CD4-positive, CD25-positive, alpha-beta regulatory T cell (primary cell): ENCODE data around the gene RHBG. TPM values are rescaled to one million over a fixed set of nuclear protein-coding genes. Genes with fewer than 3 reads are reported as not detected.

ENCODE experiments used
- ATAC-seq, 2 donors: fragments of 150-1000 bp; cut with Tn5 transposase; one replicate each; pipeline ENCODE4 v1.10.0; 2021; ENCODE audit warnings: low read depth in 2 of 2, moderate number of reproducible peaks in 2 of 2, moderate library complexity in 1 of 2
- DNase-seq, 3 donors: peaks; one replicate each; pipeline versions ENCODE4 v3.0.0 to v3.0.0-alpha.2; 2012 to 2022; ENCODE audit warnings: mixed read lengths in 1 of 3
- H3K27ac ChIP-seq: one replicate; pipeline ENCODE4 v1.7.0; 2013; ENCODE audit warnings: mild to moderate bottlenecking, low read length; ENCODE audit not compliant: insufficient read depth, poor library complexity, severe bottlenecking
- H3K27me3 ChIP-seq: one replicate; pipeline ENCODE4 v1.7.0; 2013; ENCODE audit warnings: low read length; ENCODE audit not compliant: control insufficient read depth, insufficient read depth
- H3K36me3 ChIP-seq: one replicate; pipeline ENCODE4 v1.7.0; 2013; ENCODE audit warnings: mild to moderate bottlenecking, low read length, moderate library complexity; ENCODE audit not compliant: control insufficient read depth, insufficient read depth
- H3K4me1 ChIP-seq: 2 replicates; pipeline ENCODE4 v1.7.0; 2013; ENCODE audit warnings: mild to moderate bottlenecking, low read length; ENCODE audit not compliant: insufficient read depth, control insufficient read depth, poor library complexity, severe bottlenecking
- H3K4me3 ChIP-seq: one replicate; pipeline ENCODE4 v1.7.0; 2013; ENCODE audit warnings: low read depth, mild to moderate bottlenecking, low read length, moderate library complexity
- H3K9me3 ChIP-seq, 2 experiments: 1 replicate in 1 of 2; 2 replicates in 1 of 2; pipeline ENCODE4 v1.7.0; 2013; ENCODE audit warnings: low read length in 2 of 2, mild to moderate bottlenecking in 1 of 2, moderate library complexity in 1 of 2; ENCODE audit not compliant: control insufficient read depth in 2 of 2
- H3K27ac Mint-ChIP-seq, 3 donors: one replicate each; pipeline ENCODE4 v1.8.0; 2020 to 2022; ENCODE audit warnings: mild to moderate bottlenecking in 3 of 3, mixed read lengths in 3 of 3, moderate library complexity in 2 of 3
- H3K27me3 Mint-ChIP-seq: one replicate; pipeline ENCODE4 v1.8.0; 2022; ENCODE audit warnings: mild to moderate bottlenecking, mixed read lengths
- H3K36me3 Mint-ChIP-seq: one replicate; pipeline ENCODE4 v1.8.0; 2020; ENCODE audit warnings: mixed read lengths
- H3K4me1 Mint-ChIP-seq, 4 donors: one replicate each; pipeline ENCODE4 v1.8.0; 2020 to 2022; ENCODE audit warnings: mixed read lengths in 4 of 4, mild to moderate bottlenecking in 1 of 4
- H3K4me3 Mint-ChIP-seq, 4 donors: one replicate each; pipeline ENCODE4 v1.8.0; 2020 to 2022; ENCODE audit warnings: mild to moderate bottlenecking in 4 of 4, mixed read lengths in 4 of 4, moderate library complexity in 3 of 4
- H3K9me3 Mint-ChIP-seq, 7 donors: one replicate each; pipeline ENCODE4 v1.8.0; 2020 to 2022; ENCODE audit warnings: mixed read lengths in 7 of 7, mild to moderate bottlenecking in 3 of 7, moderate library complexity in 2 of 7
- polyA plus RNA-seq, 4 donors: library from polyadenylated mRNA; unstranded; fragments of 300-500 nt; fragmentation: Illumina TruSeq; gene quantifications; one replicate each; pipeline ENCODE4 v1.2.3, GENCODE V29; 2021
- total RNA-seq: library from RNA; stranded (reverse); gene quantifications from one replicate; pipeline ENCODE4 v1.2.3, GENCODE V29; 2022

RHBG gene
- total and polyA plus RNA-seq, 5 donors from 2014 or later, result not detected

DNA sequence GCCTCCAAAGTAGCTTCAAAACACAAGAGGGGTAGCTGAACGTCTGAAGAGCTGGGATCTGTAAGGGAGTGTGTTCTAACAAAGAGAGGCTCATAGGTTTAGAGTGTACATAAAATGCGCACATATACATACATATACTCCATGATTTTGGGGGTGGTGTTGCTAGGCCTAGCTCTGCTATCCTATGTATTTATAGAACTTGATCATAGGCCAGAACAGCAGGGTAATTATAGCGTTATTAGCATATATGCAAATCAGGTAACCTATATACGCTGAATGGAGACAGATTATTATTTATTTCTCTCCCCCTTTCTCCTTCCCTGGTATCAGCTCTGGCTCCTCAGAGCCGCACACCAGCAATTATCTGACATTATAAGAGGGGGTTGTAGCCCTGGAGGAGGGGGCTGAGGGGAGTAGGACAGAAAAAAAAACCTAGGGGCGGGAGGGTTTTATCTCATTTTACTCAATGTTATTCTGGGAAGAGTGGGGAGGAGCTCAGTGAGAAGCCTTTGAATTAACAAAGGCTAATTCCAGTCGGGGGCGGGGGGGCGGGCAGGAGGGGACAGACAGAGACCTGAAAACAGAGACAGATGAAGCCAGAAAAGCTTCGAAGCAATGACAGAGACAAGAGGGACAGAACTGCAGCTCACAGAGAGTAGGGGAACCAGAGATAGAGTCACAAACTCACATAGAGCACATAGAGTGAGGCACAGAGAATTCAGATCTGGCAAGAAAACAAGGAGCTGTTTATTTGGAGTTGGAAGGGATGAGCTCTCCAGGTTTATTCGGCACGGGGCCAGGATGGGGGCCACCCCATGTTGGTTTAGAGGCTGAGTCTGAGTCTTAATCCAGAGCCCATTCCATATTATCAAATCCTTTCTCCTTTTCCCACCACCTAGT, 63.0 kb downstream of the RHBG start:
- Mint-ChIP-seq H3K4me1 (peaks cover 0 to 14% (median 8%) of the 10 kb centered on the region in 4 donors), H3K4me3 (no peak overlapping the region), H3K9me3 (peaks cover 0 to 3% (median 0%) of the 10 kb centered on the region in 7 donors), H3K36me3 (no peaks in the 10 kb centered on the region), H3K27ac (no peak overlapping the region), H3K27me3 (peaks cover 96% of the 10 kb centered on the region)
- Histone ChIP-seq H3K4me1 (peaks cover 13% of the 10 kb centered on the region), H3K4me3 (no peak overlapping the region), H3K27ac (no peak overlapping the region), H3K36me3 (no peaks in the 10 kb centered on the region), H3K27me3 (peaks cover 60% of the 10 kb centered on the region), H3K9me3 (no peaks in the 10 kb centered on the region)
- DNase-seq, result no peak
- ATAC-seq, result no peak

DNA sequence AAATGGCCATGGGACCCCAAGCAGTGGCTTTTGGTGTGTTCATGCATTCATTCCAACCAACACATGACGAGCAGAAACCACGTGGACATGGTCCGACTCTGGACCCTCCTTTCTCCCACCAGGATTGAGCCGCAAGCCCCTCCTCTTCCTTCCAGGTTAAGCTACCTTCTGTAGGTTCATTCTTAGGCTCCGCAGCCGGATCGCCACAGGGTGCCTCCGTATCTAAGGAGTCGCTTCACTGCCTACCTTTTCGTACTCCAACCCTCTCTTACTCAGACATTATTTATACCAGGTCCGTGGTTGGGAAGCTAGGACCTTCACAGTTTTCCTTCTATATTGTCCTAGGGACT, 63.6 kb downstream of the RHBG start:
- no peaks in the 10 kb centered on the region for H3K36me3 Mint-ChIP-seq
- H3K36me3 ChIP-seq, result no peaks in the 10 kb centered on the region
- H3K4me1 Mint-ChIP-seq, result peaks cover 0 to 20% (median 10%) of the 10 kb centered on the region in 4 donors

DNA sequence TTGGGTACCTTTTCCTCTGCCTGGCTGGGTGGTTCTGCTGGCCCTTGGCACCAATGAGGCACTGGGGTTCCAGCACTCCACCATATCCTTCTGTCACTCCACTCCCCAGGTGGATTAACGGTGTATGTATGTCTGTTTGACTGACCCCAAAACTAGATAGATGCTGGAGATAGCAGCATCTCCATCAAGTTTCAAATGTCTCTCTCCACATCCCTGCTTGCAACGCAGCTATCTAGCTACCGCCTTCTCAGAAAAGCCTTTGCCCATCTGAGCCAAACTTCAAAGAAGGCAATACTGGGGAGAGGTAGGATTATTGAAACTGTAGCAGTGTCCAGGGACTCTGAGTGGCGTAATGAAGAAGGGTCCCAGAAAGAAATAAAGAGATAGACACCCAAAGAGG, 64.0 kb downstream of the RHBG start:
- no peaks in the 10 kb centered on the region for H3K9me3 ChIP-seq
- no peak overlapping the region for H3K27ac Mint-ChIP-seq
- no peak overlapping the region for H3K27ac ChIP-seq
- no peaks in the 10 kb centered on the region for H3K36me3 ChIP-seq
- ATAC-seq, result no peak
- H3K4me1 ChIP-seq, result peaks cover 19% of the 10 kb centered on the region
- peak overlapping the region in 1 of 4 donors; percentile 2 for H3K4me3 Mint-ChIP-seq
- H3K4me1 Mint-ChIP-seq, result peaks cover 0 to 23% (median 11%) of the 10 kb centered on the region in 4 donors
- H3K27me3 Mint-ChIP-seq, result peaks cover 96% of the 10 kb centered on the region
- peaks cover 61% of the 10 kb centered on the region for H3K27me3 ChIP-seq
- H3K9me3 Mint-ChIP-seq, result peaks cover 0 to 8% (median 0%) of the 10 kb centered on the region in 7 donors
- DNase-seq, result no peak
- H3K36me3 Mint-ChIP-seq, result no peaks in the 10 kb centered on the region
- no peak overlapping the region for H3K4me3 ChIP-seq

More for the DNA sequence above, 63.6 kb downstream of the RHBG start:
- no peaks in the 10 kb centered on the region for H3K9me3 ChIP-seq
- H3K4me3 ChIP-seq, result no peak overlapping the region
- H3K27me3 Mint-ChIP-seq, result peaks cover 96% of the 10 kb centered on the region
- no peak for ATAC-seq
- H3K27ac ChIP-seq, result no peak overlapping the region
- peaks cover 19% of the 10 kb centered on the region for H3K4me1 ChIP-seq
- H3K27me3 ChIP-seq, result peaks cover 61% of the 10 kb centered on the region
- H3K9me3 Mint-ChIP-seq, result peaks cover 0 to 7% (median 0%) of the 10 kb centered on the region in 7 donors
- no peak for DNase-seq
- no peak overlapping the region for H3K27ac Mint-ChIP-seq
- H3K4me3 Mint-ChIP-seq, result no peak overlapping the region

DNA sequence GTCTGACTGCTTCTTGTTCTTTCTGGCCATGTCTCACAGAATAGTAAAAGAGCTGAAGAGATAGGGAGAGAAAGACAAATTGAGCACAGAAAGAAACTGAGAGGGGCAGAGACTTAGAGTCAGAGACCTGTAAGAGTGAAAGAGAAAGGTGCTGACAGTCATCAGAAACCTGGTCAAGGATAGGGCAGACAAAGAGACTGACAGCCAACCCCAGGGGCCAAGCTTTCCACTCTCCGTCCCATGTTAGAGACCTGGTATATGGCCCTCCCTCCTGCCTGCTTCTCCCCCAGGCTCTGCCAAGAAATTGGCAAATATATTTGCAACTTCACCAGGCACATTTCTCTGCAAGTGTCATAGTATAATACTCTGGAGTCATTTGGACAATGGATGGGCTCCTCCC, 64.6 kb downstream of the RHBG start:
- H3K27me3 Mint-ChIP-seq, result peaks cover 96% of the 10 kb centered on the region
- Histone ChIP-seq H3K27me3 (peaks cover 64% of the 10 kb centered on the region), H3K27ac (no peak overlapping the region), H3K4me3 (no peak overlapping the region), H3K4me1 (peaks cover 24% of the 10 kb centered on the region), H3K36me3 (no peaks in the 10 kb centered on the region), H3K9me3 (no peaks in the 10 kb centered on the region)
- ATAC-seq (no peak), DNase-seq (no peak)
- H3K9me3 Mint-ChIP-seq, result peaks cover 0 to 8% (median 0%) of the 10 kb centered on the region in 7 donors
- peaks cover 4 to 27% (median 15%) of the 10 kb centered on the region in 4 donors for H3K4me1 Mint-ChIP-seq
- H3K36me3 Mint-ChIP-seq, result no peaks in the 10 kb centered on the region
- H3K27ac Mint-ChIP-seq, result no peak overlapping the region
- H3K4me3 Mint-ChIP-seq, result peak overlapping the region in 1 of 4 donors; percentile 2

Other genes with a start within 250 kb of the RHBG start
- 41.2 TPM for gene SEMA4A, start 215.6 kb upstream of the RHBG start, total RNA-seq
- gene SEMA4A, start 215.6 kb upstream of the RHBG start, polyA plus RNA-seq, result 1 to 10 TPM in 2 of 4 donors, under 1 TPM in 2; 0.89 to 2.2 (median 1.4) TPM
- 21.3 TPM for gene SLC25A44, start 175.1 kb upstream of the RHBG start, total RNA-seq
- gene SLC25A44, start 175.1 kb upstream of the RHBG start, polyA plus RNA-seq, result 10 to 100 TPM in 3 of 4 donors, 1 to 10 TPM in 1; 8.2 to 17.5 (median 12.7) TPM
- 69.3 TPM for gene PMF1, start 156.2 kb upstream of the RHBG start, total RNA-seq
- 10 to 100 TPM; 70.6 to 89.9 (median 88.7) TPM for gene PMF1, start 156.2 kb upstream of the RHBG start, polyA plus RNA-seq
- gene BGLAP, start 127.0 kb upstream of the RHBG start, total RNA-seq, result 1.1 TPM
- not detected for gene BGLAP, start 127.0 kb upstream of the RHBG start, polyA plus RNA-seq
- 3.7 TPM for gene PAQR6, start 121.2 kb upstream of the RHBG start, total RNA-seq
- gene PAQR6, start 121.2 kb upstream of the RHBG start, polyA plus RNA-seq, result 1 to 10 TPM in 1 of 4 donors, under 1 TPM in 3; 0.13 to 2.0 (median 0.57) TPM
- gene SMG5, start 86.4 kb upstream of the RHBG start, total RNA-seq, result 64.0 TPM
- gene SMG5, start 86.4 kb upstream of the RHBG start, polyA plus RNA-seq, result 10 to 100 TPM; 12.0 to 14.4 (median 14.1) TPM
- gene TMEM79, start 84.9 kb upstream of the RHBG start, total RNA-seq, result 5.1 TPM
- gene TMEM79, start 84.9 kb upstream of the RHBG start, polyA plus RNA-seq, result 1 to 10 TPM; 1.7 to 6.2 (median 5.3) TPM
- gene GLMP, start 73.5 kb upstream of the RHBG start, total RNA-seq, result 29.9 TPM
- gene GLMP, start 73.5 kb upstream of the RHBG start, polyA plus RNA-seq, result 10 to 100 TPM; 29.8 to 45.9 (median 36.7) TPM
- gene VHLL, start 69.9 kb upstream of the RHBG start, total RNA-seq, result not detected
- not detected for gene VHLL, start 69.9 kb upstream of the RHBG start, polyA plus RNA-seq
- gene CCT3, start 30.9 kb upstream of the RHBG start, total RNA-seq, result 84.5 TPM
- gene CCT3, start 30.9 kb upstream of the RHBG start, polyA plus RNA-seq, result 100 to 1,000 TPM; 195 to 214 (median 203) TPM
- gene TSACC, start 30.7 kb upstream of the RHBG start, total RNA-seq, result not detected
- under 1 TPM in 1 of 4 donors, not detected in 3; 0.39 TPM for gene TSACC, start 30.7 kb upstream of the RHBG start, polyA plus RNA-seq
- 186 TPM for gene MEF2D, start 131.6 kb downstream of the RHBG start, total RNA-seq
- 10 to 100 TPM in 1 of 4 donors, 1 to 10 TPM in 3; 4.6 to 11.5 (median 6.4) TPM for gene MEF2D, start 131.6 kb downstream of the RHBG start, polyA plus RNA-seq
- 0.10 TPM for gene IQGAP3, start 203.4 kb downstream of the RHBG start, total RNA-seq
- under 1 TPM; 0.05 to 0.98 (median 0.41) TPM for gene IQGAP3, start 203.4 kb downstream of the RHBG start, polyA plus RNA-seq
- 2.3 TPM for gene TTC24, start 210.5 kb downstream of the RHBG start, total RNA-seq
- gene TTC24, start 210.5 kb downstream of the RHBG start, polyA plus RNA-seq, result under 1 TPM in 3 of 4 donors, not detected in 1; 0.34 to 0.65 (median 0.35) TPM
- gene NAXE, start 222.6 kb downstream of the RHBG start, total RNA-seq, result 29.2 TPM
- gene NAXE, start 222.6 kb downstream of the RHBG start, polyA plus RNA-seq, result 100 to 1,000 TPM in 1 of 4 donors, 10 to 100 TPM in 3; 87.3 to 102 (median 92.2) TPM
- gene GPATCH4, start 232.3 kb downstream of the RHBG start, total RNA-seq, result 27.5 TPM
- 10 to 100 TPM; 20.2 to 34.6 (median 27.6) TPM for gene GPATCH4, start 232.3 kb downstream of the RHBG start, polyA plus RNA-seq